ENCODE results near the gene LRRC17.

The LRRC17 gene

DNA sequence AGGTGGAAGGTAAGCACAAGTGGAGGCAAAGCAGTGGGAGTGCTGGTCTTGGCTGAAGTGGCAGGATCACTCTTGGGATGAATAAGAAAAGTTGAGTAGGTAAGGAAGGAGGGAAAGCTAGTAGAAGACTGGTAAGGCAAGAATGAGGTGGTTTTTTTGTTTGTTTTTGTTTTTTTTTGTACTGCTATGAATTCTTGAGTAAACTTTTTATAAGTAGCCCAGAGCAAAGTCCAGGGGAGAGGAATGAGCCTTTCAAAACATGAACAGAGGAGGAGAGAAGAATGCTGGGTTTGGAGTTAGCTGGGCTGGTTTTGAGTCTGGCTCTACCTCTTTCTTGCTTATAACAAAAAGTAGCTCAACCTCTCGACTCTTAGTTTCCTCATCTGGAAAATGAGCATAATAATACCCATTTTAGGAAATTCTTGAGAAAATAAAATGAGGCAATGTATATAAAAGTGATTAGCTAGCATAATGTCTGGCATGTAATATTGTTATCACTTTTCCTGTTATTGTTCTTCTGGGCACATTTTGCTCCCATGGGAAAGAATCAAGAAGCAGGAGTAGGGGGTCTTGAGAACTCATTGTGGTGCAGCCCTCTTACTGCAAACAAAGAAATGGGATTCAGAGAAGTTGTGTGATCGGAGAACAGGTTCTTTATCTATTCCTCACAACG lies 24.1 kb upstream of the LRRC17 start:
- Histone ChIP-seq H3K27me3 (ENCODE audit: low read depth, low read length) (no peaks in the 10 kb centered on the region), H3K36me3 (ENCODE audit: control insufficient read depth in 1 of 2, insufficient read depth in 2 of 2, low read length in 2 of 2) (no peaks in the 10 kb centered on the region), H3K4me3 (ENCODE audit: low read depth in 1 of 2, low read length in 2 of 2) (no peak overlapping the region)

DNA sequence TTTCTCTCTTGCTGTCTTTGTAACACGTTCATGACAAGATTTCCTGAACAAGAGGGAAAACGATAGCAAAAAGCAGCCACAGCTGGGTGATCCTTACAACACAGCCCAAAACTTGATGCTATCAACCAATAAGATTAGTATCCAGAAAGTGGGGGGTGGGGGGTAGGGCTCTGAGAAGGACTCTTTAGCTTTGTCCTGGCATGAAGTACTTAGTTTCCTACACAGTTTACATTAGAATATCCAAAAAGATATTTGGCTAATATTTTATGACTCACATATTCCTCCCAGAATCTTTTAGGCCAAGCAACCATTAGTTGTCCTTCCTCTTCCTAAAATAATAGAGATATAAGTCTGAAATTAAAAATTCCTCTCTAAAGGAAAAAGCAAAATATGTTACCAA lies 22.9 kb upstream of the LRRC17 start:
- no peak overlapping the region for H3K4me3 ChIP-seq (ENCODE audit: low read depth in 1 of 2, low read length in 2 of 2)
- H3K27me3 ChIP-seq (ENCODE audit: low read depth, low read length), result no peaks in the 10 kb centered on the region
- no peaks in the 10 kb centered on the region for H3K9me3 ChIP-seq (ENCODE audit: control insufficient read depth in 1 of 2, low read length in 2 of 2)
- peak overlapping the region; percentile 28 for H3K27ac ChIP-seq (ENCODE audit: low read length)
- H3K4me1 ChIP-seq (ENCODE audit: control insufficient read depth in 1 of 2, insufficient read depth in 2 of 2, low read length in 2 of 2), result peaks cover 11 to 20% of the 10 kb centered on the region in 2 donors
- no peaks in the 10 kb centered on the region for H3K36me3 ChIP-seq (ENCODE audit: control insufficient read depth in 1 of 2, insufficient read depth in 2 of 2, low read length in 2 of 2)

More for the DNA sequence above, 24.1 kb upstream of the LRRC17 start:
- H3K4me1 ChIP-seq (ENCODE audit: control insufficient read depth in 1 of 2, insufficient read depth in 2 of 2, low read length in 2 of 2), result peaks cover 11 to 20% of the 10 kb centered on the region in 2 donors
- H3K9me3 ChIP-seq (ENCODE audit: control insufficient read depth in 1 of 2, low read length in 2 of 2), result no peaks in the 10 kb centered on the region
- no peak overlapping the region for H3K27ac ChIP-seq (ENCODE audit: low read length)

DNA sequence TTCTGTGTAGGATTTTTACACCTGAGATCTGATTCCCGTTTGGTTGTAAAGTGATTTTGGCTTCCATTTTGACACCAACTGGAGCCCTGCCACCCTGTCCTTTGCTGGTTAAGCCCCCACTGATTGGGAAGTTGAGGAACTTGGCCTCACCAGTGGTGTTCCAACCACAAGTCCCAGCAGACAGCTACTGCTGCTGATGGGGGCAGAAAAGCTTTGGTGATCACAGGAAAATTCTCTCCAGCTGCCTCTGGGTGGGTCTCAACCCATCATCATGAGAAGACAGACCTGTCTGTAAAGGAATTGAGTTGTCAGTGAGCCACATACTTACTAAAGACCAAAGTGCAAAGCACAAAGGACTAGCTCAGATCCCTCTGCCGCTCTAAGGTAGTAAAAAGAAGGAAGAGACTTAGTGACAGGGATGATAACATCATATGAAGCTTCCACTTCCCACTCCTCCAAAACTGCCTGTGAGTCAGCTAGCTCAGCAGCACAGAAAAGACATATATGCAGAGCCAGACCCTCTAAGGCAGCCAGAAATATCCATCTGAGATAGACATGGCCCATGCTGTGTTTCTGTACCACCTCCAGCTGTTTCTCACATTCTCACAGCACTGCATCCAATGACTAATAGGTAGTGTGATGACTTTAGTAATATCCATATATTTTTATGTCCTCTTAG lies 22.4 kb upstream of the LRRC17 start:
- Histone ChIP-seq H3K9me3 (ENCODE audit: control insufficient read depth in 1 of 2, low read length in 2 of 2) (no peaks in the 10 kb centered on the region), H3K36me3 (ENCODE audit: control insufficient read depth in 1 of 2, insufficient read depth in 2 of 2, low read length in 2 of 2) (no peaks in the 10 kb centered on the region), H3K27me3 (ENCODE audit: low read depth, low read length) (no peaks in the 10 kb centered on the region), H3K4me3 (ENCODE audit: low read depth in 1 of 2, low read length in 2 of 2) (no peak overlapping the region), H3K27ac (ENCODE audit: low read length) (peak overlapping the region; percentile 62), H3K4me1 (ENCODE audit: control insufficient read depth in 1 of 2, insufficient read depth in 2 of 2, low read length in 2 of 2) (peaks cover 11 to 20% of the 10 kb centered on the region in 2 donors)

DNA sequence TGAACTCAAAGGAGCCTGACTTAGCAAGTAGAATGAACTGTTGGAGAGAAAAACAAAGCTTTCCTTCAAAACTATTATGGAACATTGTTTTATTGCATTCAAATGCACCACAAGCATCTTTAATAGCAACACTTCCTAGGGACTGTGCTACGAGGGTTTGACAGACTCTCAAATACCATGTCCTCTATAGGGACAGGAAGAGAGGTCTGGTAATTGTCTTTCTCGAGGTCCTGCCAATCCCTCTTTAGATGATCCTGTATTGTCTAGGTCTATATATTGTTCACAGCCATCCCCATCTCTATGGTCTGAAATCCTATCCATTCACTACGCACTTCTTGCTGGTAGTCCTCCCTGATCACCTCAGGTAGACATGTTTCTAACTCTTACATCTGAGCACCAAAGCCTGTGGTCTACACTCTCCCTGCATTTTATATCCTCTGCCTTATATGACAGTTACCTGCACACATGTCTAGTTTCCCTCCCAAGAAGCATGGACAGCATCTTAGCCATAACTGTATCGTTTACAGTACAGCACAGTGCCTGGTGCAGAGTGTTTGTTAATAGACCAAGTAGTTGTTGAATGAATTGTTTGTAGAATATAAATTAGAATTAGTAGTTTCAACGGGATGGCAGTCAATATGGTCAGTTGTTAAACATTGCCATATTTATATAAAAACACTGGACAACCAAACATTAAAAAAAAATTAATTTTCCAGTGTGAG lies 21.7 kb upstream of the LRRC17 start:
- Histone ChIP-seq H3K4me3 (ENCODE audit: low read depth in 1 of 2, low read length in 2 of 2) (no peak overlapping the region), H3K27me3 (ENCODE audit: low read depth, low read length) (no peaks in the 10 kb centered on the region), H3K36me3 (ENCODE audit: control insufficient read depth in 1 of 2, insufficient read depth in 2 of 2, low read length in 2 of 2) (no peaks in the 10 kb centered on the region), H3K27ac (ENCODE audit: low read length) (peak overlapping the region; percentile 62), H3K9me3 (ENCODE audit: control insufficient read depth in 1 of 2, low read length in 2 of 2) (no peaks in the 10 kb centered on the region), H3K4me1 (ENCODE audit: control insufficient read depth in 1 of 2, insufficient read depth in 2 of 2, low read length in 2 of 2) (peaks cover 11 to 20% of the 10 kb centered on the region in 2 donors)

DNA sequence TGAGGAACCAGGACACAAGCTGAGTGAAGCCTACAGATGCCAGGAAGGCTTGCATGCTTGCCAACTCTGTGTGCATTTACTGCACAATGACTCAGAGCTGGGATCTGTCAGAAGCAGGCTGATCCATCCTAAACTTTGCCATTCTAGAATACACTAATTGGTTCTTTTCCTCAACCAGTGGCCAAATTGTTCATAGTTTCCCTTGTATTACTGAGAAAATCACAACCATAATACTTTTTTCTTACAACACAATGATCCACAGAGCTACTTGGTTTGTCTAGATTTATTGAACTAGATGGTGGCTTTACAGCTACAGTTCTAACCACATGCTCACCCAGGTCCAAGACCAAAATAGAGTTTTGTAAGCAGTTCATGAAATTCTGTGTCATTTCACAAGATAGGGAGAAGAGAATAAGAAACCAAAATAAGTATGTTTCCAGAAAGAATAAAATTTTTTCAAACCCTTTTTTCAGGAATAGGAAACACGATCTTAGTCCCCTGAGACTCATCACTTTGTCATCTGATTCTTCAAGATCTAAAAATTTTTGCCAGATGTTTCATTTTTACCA lies 21.0 kb upstream of the LRRC17 start:
- H3K27me3 ChIP-seq (ENCODE audit: low read depth, low read length), result no peaks in the 10 kb centered on the region
- no peaks in the 10 kb centered on the region for H3K36me3 ChIP-seq (ENCODE audit: control insufficient read depth in 1 of 2, insufficient read depth in 2 of 2, low read length in 2 of 2)
- H3K4me3 ChIP-seq (ENCODE audit: low read depth in 1 of 2, low read length in 2 of 2), result peak overlapping the region in 1 of 2 donors; percentile 10
- no peaks in the 10 kb centered on the region for H3K9me3 ChIP-seq (ENCODE audit: control insufficient read depth in 1 of 2, low read length in 2 of 2)
- H3K27ac ChIP-seq (ENCODE audit: low read length), result no peak overlapping the region
- peaks cover 11 to 22% of the 10 kb centered on the region in 2 donors for H3K4me1 ChIP-seq (ENCODE audit: control insufficient read depth in 1 of 2, insufficient read depth in 2 of 2, low read length in 2 of 2)

DNA sequence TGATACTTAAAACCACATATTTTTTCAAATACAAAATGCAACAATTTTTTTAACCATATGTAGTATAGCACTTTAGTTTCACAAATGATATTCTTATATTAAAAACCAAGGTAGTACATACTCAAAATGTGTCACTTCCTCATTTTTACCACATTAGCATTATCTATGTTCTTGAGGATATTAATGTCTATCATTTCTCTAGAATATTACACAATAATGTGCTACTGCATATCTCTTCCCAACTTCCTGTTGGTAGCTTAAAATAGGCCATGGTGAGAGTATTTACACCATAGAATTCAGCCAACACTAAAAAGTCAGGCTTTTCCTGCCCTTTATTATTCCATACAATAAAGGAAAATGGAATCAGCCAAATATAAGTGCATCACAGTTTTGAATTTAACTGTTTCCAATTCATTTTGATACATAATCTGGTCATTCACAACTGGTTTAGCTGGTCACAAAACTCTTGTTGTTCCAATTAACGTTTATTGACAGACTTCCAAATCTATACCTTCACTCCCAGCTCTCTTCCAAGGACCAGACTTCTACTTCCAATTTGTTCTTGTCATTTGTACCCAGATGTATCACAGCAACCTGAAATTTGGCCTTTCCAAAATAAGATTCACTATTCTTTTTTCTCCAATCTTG lies 20.0 kb upstream of the LRRC17 start:
- Histone ChIP-seq H3K9me3 (ENCODE audit: control insufficient read depth in 1 of 2, low read length in 2 of 2) (no peaks in the 10 kb centered on the region), H3K27me3 (ENCODE audit: low read depth, low read length) (no peaks in the 10 kb centered on the region), H3K27ac (ENCODE audit: low read length) (no peak overlapping the region), H3K4me1 (ENCODE audit: control insufficient read depth in 1 of 2, insufficient read depth in 2 of 2, low read length in 2 of 2) (peaks cover 16 to 31% of the 10 kb centered on the region in 2 donors), H3K36me3 (ENCODE audit: control insufficient read depth in 1 of 2, insufficient read depth in 2 of 2, low read length in 2 of 2) (no peaks in the 10 kb centered on the region), H3K4me3 (ENCODE audit: low read depth in 1 of 2, low read length in 2 of 2) (no peak overlapping the region)

DNA sequence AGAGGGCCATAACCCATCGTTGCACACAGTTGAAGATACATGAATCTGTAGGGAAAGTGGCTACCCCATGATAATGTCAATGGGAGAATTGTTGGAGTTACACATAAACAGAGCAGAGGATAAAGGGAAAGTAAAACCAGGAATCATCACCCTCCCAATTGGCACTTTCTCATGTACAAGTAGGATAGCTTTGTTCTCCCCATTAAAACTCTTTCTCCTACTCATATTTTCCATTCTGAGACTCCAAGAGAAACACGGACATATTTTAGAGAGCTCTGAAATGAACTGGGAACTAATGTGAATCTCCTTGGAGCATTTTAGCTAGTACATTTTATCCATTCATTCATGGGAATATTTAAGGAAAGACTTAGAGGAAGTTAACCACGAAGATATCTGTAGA lies 17.2 kb upstream of the LRRC17 start:
- no peaks in the 10 kb centered on the region for H3K36me3 ChIP-seq (ENCODE audit: control insufficient read depth in 1 of 2, insufficient read depth in 2 of 2, low read length in 2 of 2)
- H3K9me3 ChIP-seq (ENCODE audit: control insufficient read depth in 1 of 2, low read length in 2 of 2), result no peaks in the 10 kb centered on the region
- no peak overlapping the region for H3K27ac ChIP-seq (ENCODE audit: low read length)
- no peaks in the 10 kb centered on the region for H3K27me3 ChIP-seq (ENCODE audit: low read depth, low read length)
- no peak overlapping the region for H3K4me3 ChIP-seq (ENCODE audit: low read depth in 1 of 2, low read length in 2 of 2)
- peaks cover 16 to 28% of the 10 kb centered on the region in 2 donors for H3K4me1 ChIP-seq (ENCODE audit: control insufficient read depth in 1 of 2, insufficient read depth in 2 of 2, low read length in 2 of 2)

DNA sequence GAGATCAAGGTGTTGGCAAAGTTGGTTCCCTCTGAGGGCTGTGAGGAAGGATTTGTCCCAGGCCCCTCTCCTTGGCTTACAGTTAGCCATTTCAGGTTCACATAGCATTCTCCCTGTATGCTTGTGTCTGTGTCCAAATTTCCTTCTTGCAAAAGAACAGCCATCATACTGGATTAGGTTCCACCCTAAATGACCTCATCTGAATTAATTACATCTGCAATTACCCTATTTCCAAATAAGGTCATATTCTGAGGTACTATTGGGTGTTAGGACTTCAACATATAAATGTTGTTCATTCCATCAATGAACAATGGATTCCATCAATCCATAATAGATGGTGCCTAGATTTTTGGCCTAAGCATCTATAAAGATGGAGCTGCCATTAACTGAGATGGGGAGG lies 16.2 kb upstream of the LRRC17 start:
- H3K36me3 ChIP-seq (ENCODE audit: control insufficient read depth in 1 of 2, insufficient read depth in 2 of 2, low read length in 2 of 2), result no peaks in the 10 kb centered on the region
- H3K27me3 ChIP-seq (ENCODE audit: low read depth, low read length), result no peaks in the 10 kb centered on the region
- H3K27ac ChIP-seq (ENCODE audit: low read length), result peak overlapping the region; percentile 16
- H3K9me3 ChIP-seq (ENCODE audit: control insufficient read depth in 1 of 2, low read length in 2 of 2), result no peaks in the 10 kb centered on the region
- peaks cover 11 to 18% of the 10 kb centered on the region in 2 donors for H3K4me1 ChIP-seq (ENCODE audit: control insufficient read depth in 1 of 2, insufficient read depth in 2 of 2, low read length in 2 of 2)
- H3K4me3 ChIP-seq (ENCODE audit: low read depth in 1 of 2, low read length in 2 of 2), result no peak overlapping the region

DNA sequence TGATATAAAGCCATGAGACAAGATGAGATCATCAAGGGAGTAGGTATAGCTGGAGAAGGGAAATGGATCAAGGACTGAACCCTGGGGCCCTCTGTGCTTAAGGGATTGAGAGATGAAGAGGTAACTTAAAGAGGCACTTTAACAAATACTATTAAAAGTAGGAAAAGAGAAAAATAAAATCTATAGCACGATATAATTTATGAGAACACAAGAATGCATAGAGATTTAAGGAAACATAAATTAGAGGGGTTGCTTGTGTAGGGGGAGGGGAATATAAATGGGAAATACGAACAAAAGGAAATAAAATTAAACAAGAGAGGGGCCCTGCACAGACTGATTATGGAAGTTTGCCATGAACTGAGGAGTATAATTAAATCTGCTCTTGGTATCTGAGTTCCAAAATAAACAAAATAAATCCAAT lies 15.6 kb upstream of the LRRC17 start:
- H3K36me3 ChIP-seq (ENCODE audit: control insufficient read depth in 1 of 2, insufficient read depth in 2 of 2, low read length in 2 of 2), result no peaks in the 10 kb centered on the region
- H3K9me3 ChIP-seq (ENCODE audit: control insufficient read depth in 1 of 2, low read length in 2 of 2), result no peaks in the 10 kb centered on the region
- no peak overlapping the region for H3K27ac ChIP-seq (ENCODE audit: low read length)
- H3K4me1 ChIP-seq (ENCODE audit: control insufficient read depth in 1 of 2, insufficient read depth in 2 of 2, low read length in 2 of 2), result peaks cover 6 to 13% of the 10 kb centered on the region in 2 donors
- H3K4me3 ChIP-seq (ENCODE audit: low read depth in 1 of 2, low read length in 2 of 2), result no peak overlapping the region
- no peaks in the 10 kb centered on the region for H3K27me3 ChIP-seq (ENCODE audit: low read depth, low read length)

DNA sequence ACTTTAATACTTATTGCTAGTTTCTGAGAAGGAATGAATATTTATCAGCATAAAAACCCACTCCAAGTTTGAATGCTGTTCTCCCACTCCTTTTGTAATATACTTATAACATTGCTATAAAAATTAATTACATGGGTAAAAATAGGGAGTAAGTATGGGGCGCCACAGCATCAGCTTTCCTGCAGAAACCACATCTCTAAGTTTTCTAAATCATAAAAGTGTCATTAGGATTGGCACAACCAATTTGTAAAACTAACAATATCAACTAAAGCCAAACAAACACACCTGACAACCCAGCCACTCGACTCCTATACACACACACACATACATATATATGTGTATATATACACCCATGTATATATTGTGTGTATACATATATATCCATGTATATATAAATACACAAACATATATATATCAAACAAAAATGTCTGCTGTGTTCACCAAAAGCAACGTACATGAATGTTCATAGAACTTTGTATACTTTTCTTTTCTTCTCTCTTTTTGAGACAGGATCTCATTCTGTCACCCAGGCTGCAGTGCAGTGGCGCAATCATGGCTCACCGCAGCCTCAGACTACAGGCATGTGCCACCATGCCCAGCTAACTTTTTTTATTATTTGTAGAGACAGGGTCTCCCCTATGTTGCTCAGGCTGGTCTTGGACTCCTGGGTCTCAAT lies 14.8 kb upstream of the LRRC17 start:
- Histone ChIP-seq H3K27ac (ENCODE audit: low read length) (no peak overlapping the region), H3K4me3 (ENCODE audit: low read depth in 1 of 2, low read length in 2 of 2) (no peak overlapping the region), H3K9me3 (ENCODE audit: control insufficient read depth in 1 of 2, low read length in 2 of 2) (no peaks in the 10 kb centered on the region), H3K4me1 (ENCODE audit: control insufficient read depth in 1 of 2, insufficient read depth in 2 of 2, low read length in 2 of 2) (peaks cover 6 to 13% of the 10 kb centered on the region in 2 donors), H3K36me3 (ENCODE audit: control insufficient read depth in 1 of 2, insufficient read depth in 2 of 2, low read length in 2 of 2) (no peaks in the 10 kb centered on the region), H3K27me3 (ENCODE audit: low read depth, low read length) (no peaks in the 10 kb centered on the region)

Measured in muscle layer of duodenum (tissue), 2 donors.